HUES6 (cell line): ENCODE results near the gene TMEM72.
"Not testable (repeated sequence)": the region's sequence is repeated elsewhere in the genome, so short reads cannot be mapped to it uniquely, and the experiment has no call there.

ENCODE experiments used
- H3K27ac ChIP-seq: 2 replicates; pipeline ENCODE4 v1.7.0; 2013; ENCODE audit warnings: low read depth, mild to moderate bottlenecking, low read length, inconsistent platforms
- H3K27me3 ChIP-seq: 2 replicates; pipeline ENCODE4 v1.6.1; 2013; ENCODE audit warnings: low read length; ENCODE audit not compliant: control insufficient read depth, insufficient read depth
- H3K36me3 ChIP-seq: 2 replicates; pipeline ENCODE4 v1.6.1; 2013; ENCODE audit warnings: low read length; ENCODE audit not compliant: control insufficient read depth, insufficient read depth
- H3K4me1 ChIP-seq: 2 replicates; pipeline ENCODE4 v1.6.1; 2013; ENCODE audit warnings: low read length; ENCODE audit not compliant: control insufficient read depth, insufficient read depth
- H3K4me3 ChIP-seq: 2 replicates; pipeline ENCODE4 v1.5.1; 2013; ENCODE audit warnings: low read depth, low read length
- H3K9ac ChIP-seq: one replicate; pipeline ENCODE4 v1.6.1; 2013; ENCODE audit warnings: mild to moderate bottlenecking, low read length
- H3K9me3 ChIP-seq: 2 replicates; pipeline ENCODE4 v1.6.1; 2013; ENCODE audit warnings: low read depth, low read length; ENCODE audit not compliant: control insufficient read depth, insufficient read depth

TMEM72 gene

DNA sequence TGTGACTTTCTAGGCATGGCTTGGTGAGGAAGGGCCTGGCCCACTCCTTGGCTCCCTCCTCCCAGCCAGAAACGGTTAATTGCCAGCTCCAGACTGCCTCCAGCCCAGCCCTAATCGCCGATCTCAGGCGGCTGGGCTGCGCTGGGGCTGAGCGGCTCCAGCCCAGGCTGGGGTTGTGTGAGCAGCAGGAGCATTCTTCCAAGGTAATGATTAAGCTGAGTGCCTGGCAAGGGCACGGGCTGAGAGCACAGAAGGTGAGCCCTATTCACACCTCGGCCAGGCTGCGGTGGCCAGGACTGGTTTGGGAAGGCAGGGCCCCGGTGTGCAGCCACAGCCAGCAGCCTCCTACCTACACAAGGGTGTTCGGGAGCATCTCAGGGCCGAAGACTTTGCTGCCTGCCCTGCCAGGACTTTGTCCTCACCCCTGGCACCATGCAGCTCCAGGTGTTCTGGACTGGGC is at the start of gene TMEM72:
TSS of gene TMEM72 (plus strand) at position 257 of the 460 bp plus-strand sequence. CDS start at position 433, 176 bp downstream.
- Histone ChIP-seq H3K36me3 (no peaks in the 10 kb centered on the region), H3K27me3 (peaks cover 6% of the 10 kb centered on the region; the same call in 1 of the 2 replicates), H3K4me3 (no peak within 1 kb of the TSS), H3K27ac (no peak within 1 kb of the TSS), H3K9ac (no peak within 1 kb of the TSS), H3K9me3 (no peaks in the 10 kb centered on the region), H3K4me1 (peaks cover 33% of the 10 kb centered on the region)

GRCh38 chr10:44862006-44862751 is 49.0 kb upstream of the TMEM72 start:
- H3K27me3 ChIP-seq, result peaks cover 34% of the 10 kb centered on the region
- H3K9me3 ChIP-seq, result no peaks in the 10 kb centered on the region
- H3K36me3 ChIP-seq, result no peaks in the 10 kb centered on the region
- H3K4me3 ChIP-seq, result no peak overlapping the region
- H3K9ac ChIP-seq, result no peak overlapping the region
- no peak overlapping the region for H3K27ac ChIP-seq
- H3K4me1 ChIP-seq, result peaks cover 34% of the 10 kb centered on the region

GRCh38 chr10:44862924-44863323 is 48.2 kb upstream of the TMEM72 start:
- Histone ChIP-seq H3K36me3 (no peaks in the 10 kb centered on the region), H3K27ac (no peak overlapping the region), H3K4me1 (peaks cover 31% of the 10 kb centered on the region), H3K9me3 (no peaks in the 10 kb centered on the region), H3K4me3 (no peak overlapping the region), H3K27me3 (peaks cover 34% of the 10 kb centered on the region), H3K9ac (no peak overlapping the region)

GRCh38 chr10:44863344-44864047 is 47.6 kb upstream of the TMEM72 start:
- no peaks in the 10 kb centered on the region for H3K9me3 ChIP-seq
- peaks cover 34% of the 10 kb centered on the region for H3K27me3 ChIP-seq
- H3K4me1 ChIP-seq, result peaks cover 31% of the 10 kb centered on the region
- no peaks in the 10 kb centered on the region for H3K36me3 ChIP-seq
- no peak overlapping the region for H3K4me3 ChIP-seq
- no peak overlapping the region for H3K27ac ChIP-seq
- H3K9ac ChIP-seq, result no peak overlapping the region

DNA sequence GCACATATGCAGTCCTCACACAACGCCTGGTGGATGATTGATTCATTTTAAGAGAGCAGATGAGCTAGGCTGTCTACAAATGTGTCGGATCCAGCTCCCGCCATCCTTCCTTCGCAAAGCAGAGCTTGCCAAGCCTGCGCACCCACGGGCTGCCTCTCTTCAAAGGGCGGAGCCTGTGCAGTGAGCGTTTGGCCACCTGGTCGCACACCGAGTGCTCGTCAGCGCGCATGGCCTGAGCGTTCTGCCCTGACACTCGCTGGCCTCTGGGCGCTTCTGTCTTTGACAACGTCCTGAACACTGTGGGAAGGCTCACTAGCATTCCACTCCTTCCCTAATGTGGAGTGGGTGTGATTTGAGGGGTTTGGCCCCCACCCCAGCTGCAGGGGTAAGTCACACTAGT is 47.1 kb upstream of the TMEM72 start:
- H3K36me3 ChIP-seq, result no peaks in the 10 kb centered on the region
- peak overlapping the region; percentile 70 for H3K4me3 ChIP-seq
- H3K9me3 ChIP-seq, result no peaks in the 10 kb centered on the region
- peaks cover 34% of the 10 kb centered on the region for H3K27me3 ChIP-seq
- peaks cover 31% of the 10 kb centered on the region for H3K4me1 ChIP-seq
- H3K9ac ChIP-seq, result peak overlapping the region; percentile 81
- no peak overlapping the region for H3K27ac ChIP-seq

DNA sequence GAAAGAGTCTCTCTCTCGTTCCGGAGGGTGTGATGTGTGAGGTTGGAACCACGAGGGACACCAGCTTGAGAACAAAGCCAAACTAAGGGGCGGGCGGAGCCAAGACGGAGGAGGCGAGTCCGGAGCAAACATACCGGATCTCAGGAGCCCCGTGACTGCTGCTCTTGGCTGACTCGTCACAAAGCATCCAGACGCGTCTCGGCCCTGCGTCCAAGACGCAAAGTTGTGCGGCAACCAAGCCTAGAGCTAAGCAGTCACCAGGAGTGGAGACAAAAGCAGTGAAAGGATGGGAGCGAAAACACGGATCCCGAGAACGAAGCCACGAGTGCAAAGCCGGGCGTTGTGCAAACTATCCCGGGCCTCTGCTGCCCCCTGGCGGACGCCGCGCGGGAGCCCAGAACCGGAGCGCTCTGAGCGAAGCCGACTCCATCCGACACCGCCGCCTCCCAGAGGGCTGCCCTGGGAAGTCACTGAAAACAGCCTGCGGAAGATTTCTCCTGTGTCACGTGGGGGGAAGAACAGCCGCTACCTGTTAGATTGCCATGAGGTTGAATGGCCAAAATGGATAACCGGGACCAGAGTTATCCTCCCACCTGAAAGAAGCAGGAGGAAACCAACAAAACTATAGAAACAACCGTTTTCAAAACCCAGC is 46.4 kb upstream of the TMEM72 start:
- H3K36me3 ChIP-seq, result no peaks in the 10 kb centered on the region
- H3K9me3 ChIP-seq, result no peaks in the 10 kb centered on the region
- peaks cover 31% of the 10 kb centered on the region for H3K4me1 ChIP-seq
- peak overlapping the region; percentile 70 for H3K4me3 ChIP-seq
- peaks cover 34% of the 10 kb centered on the region for H3K27me3 ChIP-seq
- H3K9ac ChIP-seq, result peak overlapping the region; percentile 81
- no peak overlapping the region for H3K27ac ChIP-seq

- Histone ChIP-seq H3K27me3 (peaks cover 34% of the 10 kb centered on the region), H3K9ac (no peak overlapping the region), H3K9me3 (no peaks in the 10 kb centered on the region), H3K4me3 (no peak overlapping the region), H3K27ac (no peak overlapping the region), H3K36me3 (no peaks in the 10 kb centered on the region), H3K4me1 (peaks cover 31% of the 10 kb centered on the region)
These were observed 45.9 kb upstream of the TMEM72 start for GRCh38 chr10:44865289-44865671.

GRCh38 chr10:44866367-44866766 is 44.8 kb upstream of the TMEM72 start:
- H3K9me3 ChIP-seq, H3K27ac ChIP-seq, H3K4me3 ChIP-seq, H3K36me3 ChIP-seq, H3K9ac ChIP-seq: not testable (repeated sequence)
- H3K4me1 ChIP-seq, result peaks cover 27% of the 10 kb centered on the region
- peaks cover 34% of the 10 kb centered on the region for H3K27me3 ChIP-seq

DNA sequence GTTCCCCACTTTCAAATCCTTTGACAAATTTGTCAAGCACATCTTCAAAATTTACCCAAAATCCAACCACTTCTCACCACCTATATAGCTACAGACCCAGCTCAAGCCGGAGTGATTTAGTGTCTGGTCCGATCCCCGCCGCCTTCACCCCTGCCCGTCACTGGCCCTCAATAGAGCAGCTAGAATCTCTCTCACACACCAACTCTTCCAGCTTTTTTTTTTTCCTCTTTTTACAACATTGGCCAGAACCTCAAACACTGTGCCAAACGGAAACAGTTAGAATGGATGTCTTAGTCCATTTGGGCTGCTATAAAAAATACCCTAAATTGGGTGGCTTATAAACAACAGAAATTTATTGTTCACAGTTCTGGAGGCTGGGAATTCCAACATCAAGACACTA is 41.1 kb upstream of the TMEM72 start:
- Histone ChIP-seq H3K4me1 (peaks cover 7% of the 10 kb centered on the region; the same call in 1 of the 2 replicates), H3K9ac (no peak overlapping the region), H3K27me3 (peaks cover 9% of the 10 kb centered on the region), H3K27ac (no peak overlapping the region), H3K9me3 (no peaks in the 10 kb centered on the region), H3K36me3 (no peaks in the 10 kb centered on the region), H3K4me3 (no peak overlapping the region)

GRCh38 chr10:44873160-44873559 is 38.0 kb upstream of the TMEM72 start:
- Histone ChIP-seq H3K27me3 (no peaks in the 10 kb centered on the region), H3K4me1 (no peaks in the 10 kb centered on the region), H3K9me3 (no peaks in the 10 kb centered on the region), H3K9ac (no peak overlapping the region), H3K27ac (no peak overlapping the region), H3K36me3 (no peaks in the 10 kb centered on the region), H3K4me3 (no peak overlapping the region)

GRCh38 chr10:44874166-44874565 is 37.0 kb upstream of the TMEM72 start:
- no peak overlapping the region for H3K4me3 ChIP-seq
- H3K36me3 ChIP-seq, result no peaks in the 10 kb centered on the region
- H3K9me3 ChIP-seq, result no peaks in the 10 kb centered on the region
- no peak overlapping the region for H3K27ac ChIP-seq
- peaks cover 4% of the 10 kb centered on the region for H3K4me1 ChIP-seq
- no peaks in the 10 kb centered on the region for H3K27me3 ChIP-seq
- H3K9ac ChIP-seq, result no peak overlapping the region
